ENCODE results near the gene NAPA.

The NAPA gene

GRCh38 chr19:47526798-47527197 is 11.9 kb upstream of the NAPA start:
- in situ Hi-C loops (cut with MboI; ENCODE audit: low sequenced_read_pairs) = no loop called here

GRCh38 chr19:47523473-47523872 is 8.6 kb upstream of the NAPA start:
- in situ Hi-C loops (cut with MboI; ENCODE audit: low sequenced_read_pairs) = no loop called here

GRCh38 chr19:47521473-47522180 is 6.8 kb upstream of the NAPA start:
- in situ Hi-C loops (cut with MboI; ENCODE audit: low sequenced_read_pairs) = no loop called here

GRCh38 chr19:47520839-47521238 is 6.0 kb upstream of the NAPA start:
- in situ Hi-C loops (cut with MboI; ENCODE audit: low sequenced_read_pairs) = no loop called here

GRCh38 chr19:47520343-47520806 is 5.5 kb upstream of the NAPA start:
- in situ Hi-C loops (cut with MboI; ENCODE audit: low sequenced_read_pairs) = no loop called here

- in situ Hi-C loops (cut with MboI; ENCODE audit: low sequenced_read_pairs) = no loop called here
Observed at GRCh38 chr19:47518854-47519253, 4.0 kb upstream of the NAPA start.

- in situ Hi-C loops (cut with MboI; ENCODE audit: low sequenced_read_pairs) = no loop called here
Observed at GRCh38 chr19:47518139-47518538, 3.3 kb upstream of the NAPA start.

GRCh38 chr19:47514151-47514868 is 553 bp downstream of the NAPA start:
- in situ Hi-C loops (cut with MboI; ENCODE audit: low sequenced_read_pairs) = no loop called here

GRCh38 chr19:47512948-47513319 is 1.9 kb downstream of the NAPA start:
- in situ Hi-C loops (cut with MboI; ENCODE audit: low sequenced_read_pairs) = no loop called here

GRCh38 chr19:47512183-47512947 is 2.5 kb downstream of the NAPA start:
- in situ Hi-C loops (cut with MboI; ENCODE audit: low sequenced_read_pairs) = no loop called here

GRCh38 chr19:47511681-47512080 is 3.2 kb downstream of the NAPA start:
- in situ Hi-C loops (cut with MboI; ENCODE audit: low sequenced_read_pairs) = no loop called here

- in situ Hi-C loops (cut with MboI; ENCODE audit: low sequenced_read_pairs) = no loop called here
Observed at GRCh38 chr19:47511128-47511517, 3.7 kb downstream of the NAPA start.

GRCh38 chr19:47510516-47511127 is 4.2 kb downstream of the NAPA start:
- in situ Hi-C loops (cut with MboI; ENCODE audit: low sequenced_read_pairs) = no loop called here

- in situ Hi-C loops (cut with MboI; ENCODE audit: low sequenced_read_pairs) = no loop called here
Observed at GRCh38 chr19:47509973-47510372, 4.9 kb downstream of the NAPA start.

- in situ Hi-C loops (cut with MboI; ENCODE audit: low sequenced_read_pairs) = no loop called here
Observed at GRCh38 chr19:47509170-47509847, 5.6 kb downstream of the NAPA start.

GRCh38 chr19:47508721-47509120 is 6.1 kb downstream of the NAPA start:
- in situ Hi-C loops (cut with MboI; ENCODE audit: low sequenced_read_pairs) = no loop called here

- in situ Hi-C loops (cut with MboI; ENCODE audit: low sequenced_read_pairs) = no loop called here
Observed at GRCh38 chr19:47507924-47508553, 6.8 kb downstream of the NAPA start.

- in situ Hi-C loops (cut with MboI; ENCODE audit: low sequenced_read_pairs) = no loop called here
Observed at GRCh38 chr19:47507012-47507411, 7.9 kb downstream of the NAPA start.

GRCh38 chr19:47506459-47506858 is 8.4 kb downstream of the NAPA start:
- in situ Hi-C loops (cut with MboI; ENCODE audit: low sequenced_read_pairs) = no loop called here

GRCh38 chr19:47505506-47505905 is 9.4 kb downstream of the NAPA start:
- in situ Hi-C loops (cut with MboI; ENCODE audit: low sequenced_read_pairs) = no loop called here
